K562 (cell line): ENCODE results near the gene UFSP1. TPM values are rescaled to one million over a fixed set of nuclear protein-coding genes. Genes with fewer than 3 reads are reported as not detected.

Source experiments
- BCL6 ChIP-seq: fragments of 250-450 bp; sonication (Bioruptor Pico); IDR thresholded peaks from 2 replicates; pipeline ENCODE4 v1.4.0; 2020
- ELF1 ChIP-seq: fragments of 200-800 bp; sonication (Bioruptor generic); IDR thresholded peaks from 2 replicates; pipeline ENCODE4 v1.6.1; 2016; ENCODE audit warnings: missing genetic modification characterization, missing compliant biosample characterization
- ELF4 ChIP-seq: fragments of 450-650 bp; formaldehyde crosslinking; IDR thresholded peaks from 2 replicates; pipeline ENCODE4 v1.4.0; 2022; ENCODE audit warnings: missing genetic modification characterization
- GABPB2 ChIP-seq: fragments of 250-450 bp; sonication (Bioruptor Pico); conservative IDR thresholded peaks from 2 replicates; pipeline ENCODE4 v1.5.1; 2021; ENCODE audit warnings: mild to moderate bottlenecking
- HNRNPLL ChIP-seq: fragments of 200-400 bp; formaldehyde crosslinking; IDR thresholded peaks from 2 replicates; pipeline ENCODE4 v1.6.1; 2017; ENCODE audit warnings: low read length, low read depth, mild to moderate bottlenecking; ENCODE audit not compliant: poor library complexity, severe bottlenecking
- KAT2B ChIP-seq: IDR thresholded peaks from one replicate; pipeline ENCODE4 v1.6.1; 2012; ENCODE audit warnings: low read depth, mild to moderate bottlenecking, control low read depth, inconsistent platforms, low read length, moderate library complexity
- NR1H2 ChIP-seq: sonication (generic); formaldehyde crosslinking; IDR thresholded peaks from 2 replicates; pipeline ENCODE4 v1.4.0; 2020; ENCODE audit warnings: mild to moderate bottlenecking, missing genetic modification reagents
- POLR2AphosphoS2 ChIP-seq: IDR thresholded peaks from 2 replicates; pipeline ENCODE4 v1.6.1; 2012; ENCODE audit warnings: low read length, improper control_type of control experiment
- RB1 ChIP-seq: fragments of 450-650 bp; IDR thresholded peaks from 2 replicates; pipeline ENCODE4 v1.6.1; 2017; ENCODE audit warnings: low read depth, mild to moderate bottlenecking
- RNF2 ChIP-seq: sonication (generic); IDR thresholded peaks from 2 replicates; pipeline ENCODE4 v1.6.1; 2016
- SIN3B ChIP-seq: fragments of 450-650 bp; IDR thresholded peaks from 2 replicates; pipeline ENCODE4 v1.6.1; 2017; ENCODE audit warnings: low read depth, mild to moderate bottlenecking, moderate library complexity
- SMARCC2 ChIP-seq: fragments of 450-650 bp; IDR thresholded peaks from 2 replicates; pipeline ENCODE4 v1.6.1; 2017; ENCODE audit warnings: antibody characterized with exemption, moderate library complexity, mild to moderate bottlenecking, low read depth
- TAF9B ChIP-seq: fragments of 450-650 bp; IDR thresholded peaks from 2 replicates; pipeline ENCODE4 v1.6.1; 2018; ENCODE audit warnings: mild to moderate bottlenecking; ENCODE audit not compliant: partially characterized antibody
- TFAM ChIP-seq: fragments of 250-450 bp; sonication (Bioruptor Pico); conservative IDR thresholded peaks from 2 replicates; pipeline ENCODE4 v1.5.0; 2021; ENCODE audit warnings: mild to moderate bottlenecking, moderate library complexity
- ZFP1 ChIP-seq: fragments of 450-650 bp; formaldehyde crosslinking; IDR thresholded peaks from 2 replicates; pipeline ENCODE4 v1.4.0; 2020; ENCODE audit warnings: mild to moderate bottlenecking, mixed read lengths
- ZNF589 ChIP-seq: fragments of 200-800 bp; sonication (Bioruptor generic); IDR thresholded peaks from 2 replicates; pipeline ENCODE4 v1.6.1; 2016; ENCODE audit warnings: low read depth, missing genetic modification characterization, missing compliant biosample characterization
- polyA plus RNA-seq, 8 experiments: library from polyadenylated mRNA; depleted of rRNA in 4 of 8; stranded (reverse) in 5 of 8; unstranded in 3 of 8; fragments of >200 nt; fragmentation: Nextera tagmentation in 2 of 8; fragmentation: Illumina TruSeq in 1 of 8; extraction: Ambion mirVana in 2 of 8; extraction: Trizol in 1 of 8; gene quantifications; 2 replicates each; pipeline versions ENCODE4 v1.2.1 to v1.2.3, GENCODE V29; 2011 to 2014; ENCODE audit warnings: inconsistent platforms in 1 of 8, missing spikeins in 1 of 8
- total RNA-seq, 7 experiments: library from RNA; depleted of rRNA in 6 of 7; stranded (reverse); fragments of >200 nt in 6 of 7; fragmentation: Illumina TruSeq in 2 of 7; extraction: Trizol in 2 of 7; gene quantifications; 2 replicates each; pipeline versions ENCODE4 v1.2.1 to v1.2.3, GENCODE V29; 2011 to 2021; ENCODE audit warnings: low replicate concordance in 1 of 7
- TF ChIP-seq, protein P1 (sequence below): fragments of 250-450 bp; sonication (Bioruptor Pico); IDR thresholded peaks from 2 replicates; pipeline ENCODE4 v1.5.0; 2020; ENCODE audit warnings: mild to moderate bottlenecking
- TF ChIP-seq, protein P2 (sequence below), 3 experiments: fragments of 200-800 bp in 1 of 3; fragments of 250-450 bp in 1 of 3; fragments of 450-650 bp in 1 of 3; sonication (Bioruptor Pico) in 1 of 3; sonication (Bioruptor generic) in 1 of 3; formaldehyde crosslinking in 1 of 3; IDR thresholded peaks; 2 replicates each; pipeline versions ENCODE4 v1.6.1 to v1.8.0; 2016 to 2022; ENCODE audit warnings: mild to moderate bottlenecking in 2 of 3, missing genetic modification characterization in 2 of 3, missing compliant biosample characterization in 1 of 3, moderate library complexity in 1 of 3
- TF ChIP-seq, protein P3 (sequence below), 2 experiments: IDR thresholded peaks in 1 of 2; conservative IDR thresholded peaks in 1 of 2; 2 replicates each; pipeline ENCODE4 v1.6.1; 2016; ENCODE audit warnings: low read depth in 2 of 2, mild to moderate bottlenecking in 1 of 2, missing compliant biosample characterization in 1 of 2, missing genetic modification characterization in 1 of 2, moderate library complexity in 1 of 2

UFSP1 gene
- total and polyA plus RNA-seq, 9 of the 15 experiments (the other 6 are each of a cell fraction or from before 2014, with no cell fraction given) = 0.50 to 18.8 (median 2.1) TPM

DNA sequence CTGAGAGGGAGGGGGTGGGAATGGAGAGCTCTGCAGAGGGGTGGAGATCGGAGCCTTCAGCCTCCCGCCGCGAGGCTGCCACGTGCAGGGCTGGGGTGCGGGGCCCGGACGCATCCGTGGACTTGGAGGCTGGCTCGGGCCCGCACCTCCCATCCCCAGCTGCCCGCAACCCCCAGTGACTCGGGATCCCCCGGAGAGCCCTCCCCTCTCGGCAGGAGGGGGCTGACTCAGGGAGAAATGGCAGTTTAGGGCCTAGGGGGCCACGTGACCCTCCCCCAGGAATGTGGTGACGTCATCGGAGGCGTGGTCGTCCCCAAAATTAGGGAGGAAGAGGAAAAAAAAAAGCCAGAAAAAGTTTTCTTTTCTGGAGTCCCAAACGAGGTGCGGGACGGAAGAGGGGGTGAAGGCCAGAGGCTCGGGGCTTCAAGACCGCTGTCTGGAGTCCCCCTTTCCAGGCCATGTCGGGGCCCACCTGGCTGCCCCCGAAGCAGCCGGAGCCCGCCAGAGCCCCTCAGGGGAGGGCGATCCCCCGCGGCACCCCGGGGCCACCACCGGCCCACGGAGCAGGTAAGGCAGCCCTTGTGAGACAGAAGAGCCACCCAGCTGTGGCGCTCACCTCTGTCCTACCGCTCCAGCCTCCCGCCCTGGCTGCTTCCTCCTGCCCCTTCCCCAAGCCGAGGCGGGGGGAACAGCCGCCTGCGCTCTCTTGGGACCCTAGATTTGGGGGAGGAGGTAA lies 22.3 kb downstream of the UFSP1 start, which contains the start of gene TRIP6 (continued):
- TF ChIP-seq, protein P1, sequence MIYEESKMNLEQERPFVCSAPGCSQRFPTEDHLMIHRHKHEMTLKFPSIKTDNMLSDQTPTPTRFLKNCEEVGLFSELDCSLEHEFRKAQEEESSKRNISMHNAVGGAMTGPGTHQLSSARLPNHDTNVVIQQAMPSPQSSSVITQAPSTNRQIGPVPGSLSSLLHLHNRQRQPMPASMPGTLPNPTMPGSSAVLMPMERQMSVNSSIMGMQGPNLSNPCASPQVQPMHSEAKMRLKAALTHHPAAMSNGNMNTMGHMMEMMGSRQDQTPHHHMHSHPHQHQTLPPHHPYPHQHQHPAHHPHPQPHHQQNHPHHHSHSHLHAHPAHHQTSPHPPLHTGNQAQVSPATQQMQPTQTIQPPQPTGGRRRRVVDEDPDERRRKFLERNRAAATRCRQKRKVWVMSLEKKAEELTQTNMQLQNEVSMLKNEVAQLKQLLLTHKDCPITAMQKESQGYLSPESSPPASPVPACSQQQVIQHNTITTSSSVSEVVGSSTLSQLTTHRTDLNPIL (CRISPR knock-in tag) = 0 out of 2 replicates have a peak, but pooled peaks have one; percentile 8
- TF ChIP-seq ZFP1 = no peak
- TF ChIP-seq TFAM (CRISPR knock-in tag) = no peak
- TF ChIP-seq ZNF589 (CRISPR knock-in tag) = peak; percentile 96
- no peak for TF ChIP-seq HNRNPLL
- no peak for TF ChIP-seq NR1H2
- TF ChIP-seq RB1 = peak; percentile 40
- TF ChIP-seq SMARCC2 = no peak
- TF ChIP-seq POLR2AphosphoS2 = 0 out of 2 replicates have a peak, but pooled peaks have one; percentile 43
- no peak for TF ChIP-seq ELF4 (CRISPR knock-in tag)
- TF ChIP-seq, protein P2, sequence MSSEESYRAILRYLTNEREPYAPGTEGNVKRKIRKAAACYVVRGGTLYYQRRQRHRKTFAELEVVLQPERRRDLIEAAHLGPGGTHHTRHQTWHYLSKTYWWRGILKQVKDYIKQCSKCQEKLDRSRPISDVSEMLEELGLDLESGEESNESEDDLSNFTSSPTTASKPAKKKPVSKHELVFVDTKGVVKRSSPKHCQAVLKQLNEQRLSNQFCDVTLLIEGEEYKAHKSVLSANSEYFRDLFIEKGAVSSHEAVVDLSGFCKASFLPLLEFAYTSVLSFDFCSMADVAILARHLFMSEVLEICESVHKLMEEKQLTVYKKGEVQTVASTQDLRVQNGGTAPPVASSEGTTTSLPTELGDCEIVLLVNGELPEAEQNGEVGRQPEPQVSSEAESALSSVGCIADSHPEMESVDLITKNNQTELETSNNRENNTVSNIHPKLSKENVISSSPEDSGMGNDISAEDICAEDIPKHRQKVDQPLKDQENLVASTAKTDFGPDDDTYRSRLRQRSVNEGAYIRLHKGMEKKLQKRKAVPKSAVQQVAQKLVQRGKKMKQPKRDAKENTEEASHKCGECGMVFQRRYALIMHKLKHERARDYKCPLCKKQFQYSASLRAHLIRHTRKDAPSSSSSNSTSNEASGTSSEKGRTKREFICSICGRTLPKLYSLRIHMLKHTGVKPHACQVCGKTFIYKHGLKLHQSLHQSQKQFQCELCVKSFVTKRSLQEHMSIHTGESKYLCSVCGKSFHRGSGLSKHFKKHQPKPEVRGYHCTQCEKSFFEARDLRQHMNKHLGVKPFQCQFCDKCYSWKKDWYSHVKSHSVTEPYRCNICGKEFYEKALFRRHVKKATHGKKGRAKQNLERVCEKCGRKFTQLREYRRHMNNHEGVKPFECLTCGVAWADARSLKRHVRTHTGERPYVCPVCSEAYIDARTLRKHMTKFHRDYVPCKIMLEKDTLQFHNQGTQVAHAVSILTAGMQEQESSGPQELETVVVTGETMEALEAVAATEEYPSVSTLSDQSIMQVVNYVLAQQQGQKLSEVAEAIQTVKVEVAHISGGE (CRISPR knock-in tag; IDR thresholded peaks at IDR 0.05) = no peak
- 0 out of 2 replicates have a peak, but pooled peaks have one; percentile 37 for TF ChIP-seq ELF1
- no peak for TF ChIP-seq SIN3B
- no peak for TF ChIP-seq BCL6 (CRISPR knock-in tag)
- TF ChIP-seq, protein P3, sequence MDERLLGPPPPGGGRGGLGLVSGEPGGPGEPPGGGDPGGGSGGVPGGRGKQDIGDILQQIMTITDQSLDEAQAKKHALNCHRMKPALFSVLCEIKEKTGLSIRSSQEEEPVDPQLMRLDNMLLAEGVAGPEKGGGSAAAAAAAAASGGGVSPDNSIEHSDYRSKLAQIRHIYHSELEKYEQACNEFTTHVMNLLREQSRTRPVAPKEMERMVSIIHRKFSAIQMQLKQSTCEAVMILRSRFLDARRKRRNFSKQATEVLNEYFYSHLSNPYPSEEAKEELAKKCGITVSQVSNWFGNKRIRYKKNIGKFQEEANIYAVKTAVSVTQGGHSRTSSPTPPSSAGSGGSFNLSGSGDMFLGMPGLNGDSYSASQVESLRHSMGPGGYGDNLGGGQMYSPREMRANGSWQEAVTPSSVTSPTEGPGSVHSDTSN (CRISPR knock-in tag; IDR thresholded peaks at IDR 0.05; ENCODE audit: low read depth) = no peak
- TF ChIP-seq, protein P3 (tag; conservative IDR thresholded peaks at IDR 0.05; ENCODE audit: low read depth) = no peak
- peak; percentile 83 for TF ChIP-seq TAF9B
- TF ChIP-seq RNF2 = peak; percentile 85
- TF ChIP-seq KAT2B = no peak
- no peak for TF ChIP-seq GABPB2
